Cardiac septum (tissue), 1 donor: ENCODE results near the gene ITPR1. TPM values are rescaled to one million over a fixed set of nuclear protein-coding genes. Genes with fewer than 3 reads are reported as not detected.

Experiments
- DNase-seq: peaks from one replicate; pipeline ENCODE4 v3.0.0-alpha.2; 2020; ENCODE audit warnings: low spot score
- intact Hi-C: fragments of 100-400 bp; cut with DNase I; formaldehyde crosslinking; loops from one replicate; pipeline ENCODE4 v1.14.0; 2022
- total RNA-seq: library from RNA; stranded (reverse); fragmentation: NEBNext Ultra II Directional; extraction: Animal tissue kit (Norgen Biotek cat#: 25700); gene quantifications from one replicate; pipeline ENCODE4 v1.2.1, GENCODE V29; 2021
- donor health status: DM: no; HTN: no; CAD: no.

The ITPR1 gene
- total RNA-seq, 1 donor from 2014 or later: 19.5 TPM

- intact Hi-C loops: loop anchor here (5.0 kb wide), 2 partner anchors 41 to 124 kb away; no protein-coding TSS in a partner anchor
- no peak for DNase-seq
Observed at GRCh38 chr3:4475804-4476203, 17.3 kb upstream of the ITPR1 start.

- intact Hi-C loops: loop anchor here (5.0 kb wide), 2 partner anchors 41 to 124 kb away; no protein-coding TSS in a partner anchor
- DNase-seq: no peak
Observed at GRCh38 chr3:4476496-4476895, 16.7 kb upstream of the ITPR1 start.

- DNase-seq: no peak
- intact Hi-C loops: loop anchor here (5.0 kb wide), 2 partner anchors 39 to 126 kb away; no protein-coding TSS in a partner anchor
Observed at GRCh38 chr3:4478261-4478660, 14.9 kb upstream of the ITPR1 start.

GRCh38 chr3:4491855-4492207, 1.3 kb upstream of the ITPR1 start:
- intact Hi-C loops: loop anchor here (5.0 to 10.0 kb wide), 4 partner anchors 90 to 695 kb away; partner anchors contain the start of gene EDEM1
- DNase-seq: no peak

- intact Hi-C loops: loop anchor here (1.0 to 10.0 kb wide), 5 partner anchors 25 to 695 kb away; partner anchors contain the start of genes EDEM1 and SUMF1
- no peak for DNase-seq
Observed at GRCh38 chr3:4492208-4493013, 737 bp upstream of the ITPR1 start.

- intact Hi-C loops: loop anchor here (1.0 to 10.0 kb wide), 5 partner anchors 27 to 693 kb away; partner anchors contain the start of genes EDEM1 and SUMF1
- DNase-seq: no peak
Observed at GRCh38 chr3:4493941-4494894, 1.1 kb downstream of the ITPR1 start.

GRCh38 chr3:4494895-4495264, 1.7 kb downstream of the ITPR1 start:
- no peak for DNase-seq
- intact Hi-C loops: loop anchor here (5.0 to 10.0 kb wide), 4 partner anchors 87 to 692 kb away; partner anchors contain the start of gene EDEM1

- intact Hi-C loops: loop anchor here (10.0 kb wide), 1 partner anchor 139 kb away; no protein-coding TSS in a partner anchor
- no peak for DNase-seq
Observed at GRCh38 chr3:4495294-4496086, 2.3 kb downstream of the ITPR1 start.

GRCh38 chr3:4496087-4496452, 2.9 kb downstream of the ITPR1 start:
- intact Hi-C loops: loop anchor here (10.0 kb wide), 1 partner anchor 139 kb away; no protein-coding TSS in a partner anchor
- no peak for DNase-seq

GRCh38 chr3:4497005-4497692, 4.0 kb downstream of the ITPR1 start:
- intact Hi-C loops: loop anchor here (10.0 kb wide), 1 partner anchor 138 kb away; no protein-coding TSS in a partner anchor
- DNase-seq: no peak

- no peak for DNase-seq
- intact Hi-C loops: loop anchor here (10.0 kb wide), 1 partner anchor 137 kb away; no protein-coding TSS in a partner anchor
Observed at GRCh38 chr3:4497843-4498324, 4.7 kb downstream of the ITPR1 start.

GRCh38 chr3:4498446-4498845, 5.3 kb downstream of the ITPR1 start:
- intact Hi-C loops: loop anchor here (10.0 kb wide), 1 partner anchor 136 kb away; no protein-coding TSS in a partner anchor
- no peak for DNase-seq

- intact Hi-C loops: no loop called here
- DNase-seq: no peak
Observed at GRCh38 chr3:4501437-4501836, 8.3 kb downstream of the ITPR1 start.

GRCh38 chr3:4501927-4502326, 8.8 kb downstream of the ITPR1 start:
- no peak for DNase-seq
- intact Hi-C loops: no loop called here

- DNase-seq: no peak
- intact Hi-C loops: no loop called here
Observed at GRCh38 chr3:4503050-4503449, 9.9 kb downstream of the ITPR1 start.

GRCh38 chr3:4504340-4505261, 11.5 kb downstream of the ITPR1 start:
- no peak for DNase-seq
- intact Hi-C loops: no loop called here
